Urinary bladder (tissue), 4 donors: ENCODE data around the gene ADARB2. TPM values are rescaled to one million over a fixed set of nuclear protein-coding genes. Genes with fewer than 3 reads are reported as not detected.

Experiments
- DNase-seq: peaks from one replicate; pipeline ENCODE4 v3.0.0-alpha.2; 2015; ENCODE audit errors: extremely low spot score
- H3K27ac ChIP-seq: one replicate; pipeline ENCODE4 v1.5.1; 2013; ENCODE audit warnings: low read depth, mild to moderate bottlenecking, moderate library complexity
- H3K36me3 ChIP-seq: one replicate; pipeline ENCODE4 v1.6.1; 2013; ENCODE audit warnings: mild to moderate bottlenecking, moderate library complexity; ENCODE audit not compliant: insufficient read depth
- H3K4me1 ChIP-seq: one replicate; pipeline ENCODE4 v1.6.1; 2013; ENCODE audit warnings: mild to moderate bottlenecking, moderate library complexity; ENCODE audit not compliant: insufficient read depth
- H3K4me3 ChIP-seq: one replicate; pipeline ENCODE4 v1.5.1; 2013; ENCODE audit warnings: low read depth, low read length
- WGBS: extraction: QIAGEN DNeasy Blood & Tissue Kit; methylation state at CpG from one replicate; pipeline ENCODE4 v1.1.7; 2013; 5-methylcytosine and 5-hydroxymethylcytosine counted together
- polyA plus RNA-seq: library from polyadenylated mRNA; stranded (reverse); fragments of 200-250 nt; gene quantifications from one replicate; pipeline ENCODE4 v1.2.3, GENCODE V29; 2013
- total RNA-seq: library from RNA; depleted of rRNA; stranded (reverse); fragments of >200 nt; gene quantifications from one replicate; pipeline ENCODE4 v1.2.3, GENCODE V29; 2014
- donor health status: healthy with polysubstance abuse.
- donor health status: healthy.

Gene ADARB2
- total and polyA plus RNA-seq, 2 donors = 0.26 to 1.0 TPM

GRCh38 chr10:1489801-1490200 lies 247.5 kb downstream of the ADARB2 start:
- no peaks in the 10 kb centered on the region for H3K4me1 ChIP-seq
- no peaks in the 10 kb centered on the region for H3K36me3 ChIP-seq
- no peak overlapping the region for H3K27ac ChIP-seq
- 88% methylated on average over 4 of the region's 4 CpGs for WGBS
- no peak for DNase-seq
- H3K4me3 ChIP-seq = no peak overlapping the region

GRCh38 chr10:1488970-1489548 lies 248.3 kb downstream of the ADARB2 start:
- Histone ChIP-seq H3K4me3 (no peak overlapping the region), H3K4me1 (no peaks in the 10 kb centered on the region), H3K36me3 (no peaks in the 10 kb centered on the region), H3K27ac (no peak overlapping the region)
- DNase-seq = no peak
- 83% methylated on average over 20 of the region's 20 CpGs for WGBS

- Histone ChIP-seq H3K4me1 (no peaks in the 10 kb centered on the region), H3K27ac (no peak overlapping the region), H3K36me3 (no peaks in the 10 kb centered on the region), H3K4me3 (no peak overlapping the region)
- WGBS = 69% methylated on average over 14 of the region's 14 CpGs
- DNase-seq = no peak
Measured at GRCh38 chr10:1486841-1487687, 250.3 kb downstream of the ADARB2 start.

- Histone ChIP-seq H3K4me1 (no peaks in the 10 kb centered on the region), H3K4me3 (no peak overlapping the region), H3K36me3 (no peaks in the 10 kb centered on the region), H3K27ac (no peak overlapping the region)
- no peak for DNase-seq
- 95% methylated on average over 12 of the region's 12 CpGs for WGBS
Measured at GRCh38 chr10:1485357-1485756, 252.0 kb downstream of the ADARB2 start.

- H3K4me1 ChIP-seq = no peaks in the 10 kb centered on the region
- WGBS = 53% methylated on average over 7 of the region's 7 CpGs
- H3K4me3 ChIP-seq = no peak overlapping the region
Measured at GRCh38 chr10:1483826-1484225, 253.5 kb downstream of the ADARB2 start.

GRCh38 chr10:1483246-1483645 lies 254.1 kb downstream of the ADARB2 start:
- no peak overlapping the region for H3K27ac ChIP-seq
- no peaks in the 10 kb centered on the region for H3K36me3 ChIP-seq
- no peaks in the 10 kb centered on the region for H3K4me1 ChIP-seq
- no peak for DNase-seq
- 48% methylated on average over 10 of the region's 10 CpGs for WGBS
- H3K4me3 ChIP-seq = no peak overlapping the region

More at GRCh38 chr10:1483826-1484225, 253.5 kb downstream of the ADARB2 start:
- DNase-seq = no peak
- Histone ChIP-seq H3K36me3 (no peaks in the 10 kb centered on the region), H3K27ac (no peak overlapping the region)

GRCh38 chr10:1477578-1477977 lies 259.7 kb downstream of the ADARB2 start:
- H3K4me1 ChIP-seq = no peaks in the 10 kb centered on the region
- WGBS = 91% methylated on average over 9 of the region's 9 CpGs
- H3K4me3 ChIP-seq = no peak overlapping the region
- no peaks in the 10 kb centered on the region for H3K36me3 ChIP-seq
- H3K27ac ChIP-seq = no peak overlapping the region
- no peak for DNase-seq

GRCh38 chr10:1476455-1476803 lies 260.9 kb downstream of the ADARB2 start:
- 54% methylated on average over 13 of the region's 13 CpGs for WGBS
- H3K36me3 ChIP-seq = no peaks in the 10 kb centered on the region
- H3K4me1 ChIP-seq = no peaks in the 10 kb centered on the region
- H3K27ac ChIP-seq = no peak overlapping the region
- no peak overlapping the region for H3K4me3 ChIP-seq
- DNase-seq = no peak

- Histone ChIP-seq H3K27ac (no peak overlapping the region), H3K36me3 (no peaks in the 10 kb centered on the region), H3K4me3 (no peak overlapping the region), H3K4me1 (no peaks in the 10 kb centered on the region)
- 24% methylated on average over 6 of the region's 6 CpGs for WGBS
- DNase-seq = no peak
Measured at GRCh38 chr10:1475771-1476454, 261.4 kb downstream of the ADARB2 start.

GRCh38 chr10:1475098-1475591 lies 262.2 kb downstream of the ADARB2 start:
- no peaks in the 10 kb centered on the region for H3K36me3 ChIP-seq
- 30% methylated on average over 16 of the region's 16 CpGs for WGBS
- no peak overlapping the region for H3K27ac ChIP-seq
- no peak overlapping the region for H3K4me3 ChIP-seq
- no peak for DNase-seq
- no peaks in the 10 kb centered on the region for H3K4me1 ChIP-seq

- Histone ChIP-seq H3K4me1 (no peaks in the 10 kb centered on the region), H3K4me3 (no peak overlapping the region), H3K27ac (no peak overlapping the region), H3K36me3 (no peaks in the 10 kb centered on the region)
- 72% methylated on average over 36 of the region's 36 CpGs for WGBS
- no peak for DNase-seq
Measured at GRCh38 chr10:1474376-1475097, 262.8 kb downstream of the ADARB2 start.

- WGBS = 70% methylated on average over 11 of the region's 11 CpGs
- Histone ChIP-seq H3K27ac (no peak overlapping the region), H3K36me3 (no peaks in the 10 kb centered on the region), H3K4me3 (no peak overlapping the region), H3K4me1 (no peaks in the 10 kb centered on the region)
- DNase-seq = no peak
Measured at GRCh38 chr10:1473874-1474273, 263.5 kb downstream of the ADARB2 start.

- H3K27ac ChIP-seq = no peak overlapping the region
Measured at GRCh38 chr10:1472178-1472958, 265.0 kb downstream of the ADARB2 start.

More at GRCh38 chr10:1472178-1472958, 265.0 kb downstream of the ADARB2 start:
- DNase-seq = no peak
- 92% methylated on average over 21 of the region's 21 CpGs for WGBS
- Histone ChIP-seq H3K4me1 (no peaks in the 10 kb centered on the region), H3K4me3 (no peak overlapping the region), H3K36me3 (no peaks in the 10 kb centered on the region)
